ENCODE measurements around the gene ITSN1.

ITSN1 gene

DNA sequence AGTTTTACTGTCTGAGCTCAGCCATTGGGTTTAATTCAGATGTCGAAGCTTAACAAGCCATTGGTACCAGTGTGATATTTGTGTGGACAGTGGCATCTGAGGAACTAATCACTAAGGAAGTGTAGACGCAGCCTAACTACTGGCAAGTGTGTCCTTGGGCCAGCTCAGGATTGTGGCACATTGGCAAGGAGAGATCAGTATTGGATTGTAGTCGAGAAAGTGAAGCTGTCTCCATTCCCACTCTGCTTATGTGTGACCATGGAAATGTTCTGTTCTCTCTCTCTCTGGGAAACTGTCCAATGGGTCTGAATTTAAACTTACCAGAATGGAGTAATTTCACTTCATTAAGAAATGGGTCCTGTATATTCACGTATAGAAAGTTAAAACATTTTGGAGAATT is 112.2 kb downstream of the ITSN1 start:
- DNase-seq (ENCODE audit: insufficient read length, low spot score) (no peak), FAIRE-seq (no peak)
- TF ChIP-seq, protein P1, sequence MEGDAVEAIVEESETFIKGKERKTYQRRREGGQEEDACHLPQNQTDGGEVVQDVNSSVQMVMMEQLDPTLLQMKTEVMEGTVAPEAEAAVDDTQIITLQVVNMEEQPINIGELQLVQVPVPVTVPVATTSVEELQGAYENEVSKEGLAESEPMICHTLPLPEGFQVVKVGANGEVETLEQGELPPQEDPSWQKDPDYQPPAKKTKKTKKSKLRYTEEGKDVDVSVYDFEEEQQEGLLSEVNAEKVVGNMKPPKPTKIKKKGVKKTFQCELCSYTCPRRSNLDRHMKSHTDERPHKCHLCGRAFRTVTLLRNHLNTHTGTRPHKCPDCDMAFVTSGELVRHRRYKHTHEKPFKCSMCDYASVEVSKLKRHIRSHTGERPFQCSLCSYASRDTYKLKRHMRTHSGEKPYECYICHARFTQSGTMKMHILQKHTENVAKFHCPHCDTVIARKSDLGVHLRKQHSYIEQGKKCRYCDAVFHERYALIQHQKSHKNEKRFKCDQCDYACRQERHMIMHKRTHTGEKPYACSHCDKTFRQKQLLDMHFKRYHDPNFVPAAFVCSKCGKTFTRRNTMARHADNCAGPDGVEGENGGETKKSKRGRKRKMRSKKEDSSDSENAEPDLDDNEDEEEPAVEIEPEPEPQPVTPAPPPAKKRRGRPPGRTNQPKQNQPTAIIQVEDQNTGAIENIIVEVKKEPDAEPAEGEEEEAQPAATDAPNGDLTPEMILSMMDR (IDR thresholded peaks at IDR 0.05; ENCODE audit: insufficient read depth, missing control alignments), result no peak

GRCh38 chr21:33755354-33755753 is 113.1 kb downstream of the ITSN1 start:
- TF ChIP-seq, protein P1 (IDR thresholded peaks at IDR 0.05; ENCODE audit: insufficient read depth, missing control alignments), result no peak
- FAIRE-seq (no peak), DNase-seq (ENCODE audit: insufficient read length, low spot score) (no peak)

GRCh38 chr21:33760641-33761440 is 118.5 kb downstream of the ITSN1 start:
- no peak for DNase-seq (ENCODE audit: insufficient read length, low spot score)
- FAIRE-seq, result no peak
- TF ChIP-seq, protein P1 (IDR thresholded peaks at IDR 0.05; ENCODE audit: insufficient read depth, missing control alignments), result no peak

- FAIRE-seq (no peak), DNase-seq (ENCODE audit: insufficient read length, low spot score) (no peak)
- TF ChIP-seq, protein P1 (IDR thresholded peaks at IDR 0.05; ENCODE audit: insufficient read depth, missing control alignments), result no peak
Observed at GRCh38 chr21:33761441-33762036, 119.2 kb downstream of the ITSN1 start.

DNA sequence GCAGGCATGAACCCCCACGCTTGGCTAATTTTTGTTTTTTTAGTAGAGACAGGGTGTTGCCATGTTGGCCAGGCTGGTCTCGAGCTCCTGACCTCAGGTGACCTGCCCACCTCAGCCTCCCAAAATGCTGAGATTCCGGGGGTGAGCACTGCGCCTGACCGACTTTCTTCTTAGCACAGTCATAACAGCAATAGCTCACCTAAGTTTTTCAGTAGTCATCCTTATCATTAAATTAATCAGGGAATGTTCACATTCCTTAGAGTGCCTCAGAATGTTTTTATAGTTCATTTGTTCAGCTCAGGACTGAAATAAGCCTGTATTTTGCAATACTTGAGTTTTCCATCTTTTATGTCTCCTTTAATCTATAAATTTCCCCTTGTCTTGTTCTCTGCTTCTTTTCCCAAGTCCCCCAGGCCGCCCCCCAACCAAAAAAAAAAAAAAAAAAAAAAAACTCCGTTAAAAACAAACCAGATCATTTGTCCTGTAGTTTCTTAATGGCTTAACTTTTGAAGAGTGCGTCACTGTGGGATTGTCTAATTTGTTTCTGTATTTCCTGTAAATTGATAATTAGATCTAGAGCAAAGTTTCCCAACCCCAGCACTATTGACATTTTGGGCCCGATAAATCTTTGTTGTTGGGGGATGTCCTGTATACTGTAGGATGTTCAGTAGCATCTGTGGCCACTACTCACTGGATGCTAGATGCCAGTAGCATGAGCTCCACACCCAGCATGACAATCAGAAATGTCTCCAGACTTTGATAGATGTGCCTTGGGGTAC is 120.7 kb downstream of the ITSN1 start:
- TF ChIP-seq, protein P1 (IDR thresholded peaks at IDR 0.05; ENCODE audit: insufficient read depth, missing control alignments), result no peak
- DNase-seq (ENCODE audit: insufficient read length, low spot score) (no peak), FAIRE-seq (no peak)

- TF ChIP-seq, protein P1 (IDR thresholded peaks at IDR 0.05; ENCODE audit: insufficient read depth, missing control alignments), result no peak
- no peak for DNase-seq (ENCODE audit: insufficient read length, low spot score)
- no peak for FAIRE-seq
Observed at GRCh38 chr21:33763582-33763899, 121.2 kb downstream of the ITSN1 start.

Measured in D721Med (cell line).